Left ventricle myocardium inferior (tissue), 1 donor: ENCODE data around the gene SLC39A5. TPM values are rescaled to one million over a fixed set of nuclear protein-coding genes. Genes with fewer than 3 reads are reported as not detected.

ENCODE experiments used
- DNase-seq: peaks from one replicate; pipeline ENCODE4 v3.0.0-alpha.2; 2020
- H3K27ac ChIP-seq: fragments of 200-600 bp; replicated peaks from 2 replicates; pipeline ENCODE4 v1.8.0; 2021
- H3K27me3 ChIP-seq: fragments of 200-600 bp; 2 replicates; pipeline ENCODE4 v1.8.0; 2021; ENCODE audit warnings: low read depth
- H3K36me3 ChIP-seq: fragments of 200-600 bp; 2 replicates; pipeline ENCODE4 v1.8.0; 2021
- H3K4me1 ChIP-seq: fragments of 200-600 bp; 2 replicates; pipeline ENCODE4 v1.8.0; 2021
- H3K4me3 ChIP-seq: fragments of 200-600 bp; 2 replicates; pipeline ENCODE4 v1.8.0; 2021; ENCODE audit warnings: mild to moderate bottlenecking, moderate library complexity
- H3K9me3 ChIP-seq: fragments of 200-600 bp; replicated peaks from 2 replicates; pipeline ENCODE4 v1.8.0; 2021
- CTCF ChIP-seq: fragments of 200-600 bp; IDR thresholded peaks from 2 replicates; pipeline ENCODE4 v1.8.0; 2021; ENCODE audit warnings: antibody characterized with exemption, mild to moderate bottlenecking, borderline replicate concordance
- intact Hi-C: fragments of 100-400 bp; cut with micrococcal nuclease; formaldehyde crosslinking; loops from one replicate; pipeline ENCODE4 v1.11.0; 2022
- long read RNA-seq: library from polyadenylated mRNA; unstranded; transcript quantifications from one replicate; pipeline ENCODE4 v2.0.0, GENCODE V29; 2021
- total RNA-seq: library from RNA; stranded (reverse); fragmentation: NEBNext Ultra II Directional; extraction: Animal tissue kit (Norgen Biotek cat#: 25700); gene quantifications from one replicate; pipeline ENCODE4 v1.2.1, GENCODE V29; 2021
- donor health status: DM: no; HTN: yes; CAD: no; lungs with severe emphysema.

The SLC39A5 gene, protein sequence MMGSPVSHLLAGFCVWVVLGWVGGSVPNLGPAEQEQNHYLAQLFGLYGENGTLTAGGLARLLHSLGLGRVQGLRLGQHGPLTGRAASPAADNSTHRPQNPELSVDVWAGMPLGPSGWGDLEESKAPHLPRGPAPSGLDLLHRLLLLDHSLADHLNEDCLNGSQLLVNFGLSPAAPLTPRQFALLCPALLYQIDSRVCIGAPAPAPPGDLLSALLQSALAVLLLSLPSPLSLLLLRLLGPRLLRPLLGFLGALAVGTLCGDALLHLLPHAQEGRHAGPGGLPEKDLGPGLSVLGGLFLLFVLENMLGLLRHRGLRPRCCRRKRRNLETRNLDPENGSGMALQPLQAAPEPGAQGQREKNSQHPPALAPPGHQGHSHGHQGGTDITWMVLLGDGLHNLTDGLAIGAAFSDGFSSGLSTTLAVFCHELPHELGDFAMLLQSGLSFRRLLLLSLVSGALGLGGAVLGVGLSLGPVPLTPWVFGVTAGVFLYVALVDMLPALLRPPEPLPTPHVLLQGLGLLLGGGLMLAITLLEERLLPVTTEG
- not detected for total RNA-seq
- long read RNA-seq: 0 reads

DNA sequence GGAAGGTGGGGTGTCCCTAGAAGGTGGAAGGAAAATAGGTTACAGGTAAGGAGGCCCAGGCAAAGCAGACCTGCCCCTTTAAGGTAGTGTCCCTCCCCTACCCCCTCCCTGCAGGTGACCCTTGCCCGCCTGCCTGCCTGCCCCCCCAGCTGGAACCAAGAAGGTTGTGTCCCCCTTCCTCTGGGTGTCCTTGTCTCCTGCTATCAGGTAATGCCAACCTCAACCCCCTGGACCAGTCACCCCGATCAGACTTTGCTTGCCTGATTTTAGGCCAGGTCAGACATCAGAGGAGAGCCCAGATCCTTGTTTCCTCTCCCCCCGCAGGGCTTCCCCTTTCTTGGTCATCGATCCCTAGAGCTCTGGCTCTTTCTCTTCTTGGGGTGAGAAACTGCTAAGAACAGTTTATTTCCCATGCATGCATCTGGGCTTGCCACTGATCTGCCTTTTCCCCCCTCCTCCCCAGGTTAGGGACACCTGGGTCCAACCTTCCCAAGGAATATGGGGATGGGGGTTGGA is at the start of gene SLC39A5:
Gene SLC39A5 (plus strand): TSS at position 136 of the 516 bp plus-strand sequence. CDS start 1,224 bp downstream, outside the sequence.
- H3K4me1 ChIP-seq: peaks cover 3% of the 10 kb centered on the region
- no peaks in the 10 kb centered on the region for H3K9me3 ChIP-seq
- DNase-seq: no peak
- H3K36me3 ChIP-seq: peaks cover 13% of the 10 kb centered on the region
- H3K4me3 ChIP-seq: no peak within 1 kb of the TSS
- intact Hi-C loops: no loop called here
- no peak for TF ChIP-seq CTCF
- no peaks in the 10 kb centered on the region for H3K27me3 ChIP-seq
- no peak within 1 kb of the TSS for H3K27ac ChIP-seq

GRCh38 chr12:56186957-56187356 is 42.9 kb upstream of the SLC39A5 start:
- Histone ChIP-seq H3K4me1 (peaks cover 42% of the 10 kb centered on the region), H3K4me3 (peak overlapping the region; percentile 94), H3K27me3 (no peaks in the 10 kb centered on the region), H3K9me3 (no peaks in the 10 kb centered on the region), H3K36me3 (peaks cover 51% of the 10 kb centered on the region), H3K27ac (no peak overlapping the region)
- DNase-seq: no peak
- intact Hi-C loops: no loop called here
- no peak for TF ChIP-seq CTCF

- DNase-seq: no peak
- Histone ChIP-seq H3K9me3 (no peaks in the 10 kb centered on the region), H3K4me3 (peak overlapping the region; percentile 94), H3K27ac (peak overlapping the region; percentile 87), H3K27me3 (no peaks in the 10 kb centered on the region), H3K4me1 (peaks cover 42% of the 10 kb centered on the region), H3K36me3 (peaks cover 38% of the 10 kb centered on the region)
- intact Hi-C loops: no loop called here
- no peak for TF ChIP-seq CTCF
Observed at GRCh38 chr12:56188131-56188777, 41.6 kb upstream of the SLC39A5 start.

DNA sequence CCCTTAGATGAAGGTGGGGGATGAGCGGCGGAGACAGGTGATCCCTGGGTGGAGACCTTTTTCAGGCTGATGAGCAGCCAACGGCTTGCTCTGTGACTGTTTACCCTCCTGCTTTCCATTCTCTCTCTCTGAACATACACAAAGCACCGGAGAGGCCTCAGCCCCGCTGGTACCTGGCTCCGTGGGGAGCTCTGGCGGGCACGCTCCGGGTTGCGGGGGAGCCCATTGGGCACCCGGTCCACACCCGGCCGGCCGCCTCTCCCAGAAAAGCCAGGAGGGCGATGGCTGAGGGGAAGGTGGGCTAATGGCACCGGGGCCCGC is 41.1 kb upstream of the SLC39A5 start:
- Histone ChIP-seq H3K4me3 (peak overlapping the region; percentile 94), H3K27ac (peak overlapping the region; percentile 87), H3K4me1 (peaks cover 37% of the 10 kb centered on the region), H3K36me3 (peaks cover 33% of the 10 kb centered on the region), H3K9me3 (no peaks in the 10 kb centered on the region), H3K27me3 (no peaks in the 10 kb centered on the region)
- intact Hi-C loops: no loop called here
- TF ChIP-seq CTCF: no peak
- DNase-seq: no peak

- Histone ChIP-seq H3K4me1 (peaks cover 36% of the 10 kb centered on the region), H3K9me3 (no peaks in the 10 kb centered on the region), H3K27ac (peak within 1 kb of the TSS; percentile 87), H3K27me3 (no peaks in the 10 kb centered on the region), H3K4me3 (peak within 1 kb of the TSS; percentile 94), H3K36me3 (peaks cover 27% of the 10 kb centered on the region)
- peak; percentile 87 for DNase-seq
- intact Hi-C loops: no loop called here
- peak; percentile 77 for TF ChIP-seq CTCF
Observed at GRCh38 chr12:56189099-56189917, 40.5 kb upstream of the SLC39A5 start, which contains the start of gene SMARCC2. SMARCC2 (minus strand) TSS chr12:56189483; CDS start chr12:56189461, 22 bp downstream.
